Esophagus muscularis mucosa (tissue), 4 donors: ENCODE measurements around the gene EDC3.

Source experiments
- CTCF ChIP-seq, 3 experiments: fragments of 200-600 bp in 2 of 3; fragments of 450-650 bp in 1 of 3; sonication (generic) in 2 of 3; IDR thresholded peaks; one replicate each; pipeline ENCODE4 v1.5.1; 2017 to 2019; ENCODE audit warnings: antibody characterized with exemption in 3 of 3, mild to moderate bottlenecking in 2 of 3, moderate library complexity in 1 of 3
- EP300 ChIP-seq: sonication (generic); formaldehyde crosslinking; IDR thresholded peaks from one replicate; pipeline ENCODE4 v1.6.1; 2017; ENCODE audit warnings: antibody characterized with exemption
- POLR2A ChIP-seq: fragments of 450-650 bp; IDR thresholded peaks from one replicate; pipeline ENCODE4 v1.6.1; 2017; ENCODE audit warnings: antibody characterized with exemption, moderate library complexity, mild to moderate bottlenecking, low read depth
- POLR2AphosphoS5 ChIP-seq, 2 donors: sonication (generic); formaldehyde crosslinking; IDR thresholded peaks; one replicate each; pipeline ENCODE4 v1.6.1; 2017; ENCODE audit warnings: antibody characterized with exemption in 2 of 2

- TF ChIP-seq POLR2A (no peak), CTCF (IDR thresholded peaks at IDR 0.05) (no peak), POLR2AphosphoS5 (IDR thresholded peaks at IDR 0.05) (no peak), EP300 (no peak)
These were observed 85.4 kb downstream of the EDC3 start for GRCh38 chr15:74610302-74610951.
